ENCODE data around the gene ZCWPW2. TPM values are rescaled to one million over a fixed set of nuclear protein-coding genes. Genes with fewer than 3 reads are reported as not detected.

The ZCWPW2 gene
- total and polyA plus RNA-seq, 4 donors: 0.15 to 0.23 (median 0.16) TPM

DNA sequence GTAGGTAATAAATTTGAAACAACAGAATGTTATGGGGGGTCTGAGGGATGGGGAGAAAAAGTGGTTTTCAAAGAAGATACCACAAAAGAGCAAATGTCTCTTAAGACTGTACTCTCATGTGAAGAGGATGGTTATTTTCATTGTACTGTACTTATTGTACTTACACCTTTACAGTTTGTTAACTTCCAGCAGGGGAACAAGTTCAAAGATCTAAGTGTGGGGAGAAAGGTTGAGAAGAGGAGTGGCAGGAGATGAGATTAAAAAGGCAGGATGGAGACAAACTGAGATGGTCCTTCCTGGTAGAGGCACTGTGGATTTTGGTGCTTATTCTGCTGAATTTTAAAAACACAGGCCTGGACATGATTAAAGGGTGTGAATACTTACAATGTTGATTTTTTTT, 5.4 kb upstream of the ZCWPW2 start:
- Histone ChIP-seq H3K9me3 (ENCODE audit: control insufficient read depth in 4 of 4, low read length in 3 of 4) (no peaks in the 10 kb centered on the region), H3K27me3 (ENCODE audit: control insufficient read depth in 4 of 4, insufficient read depth in 4 of 4, low read length in 3 of 4) (no peaks in the 10 kb centered on the region), H3K36me3 (ENCODE audit: control insufficient read depth in 4 of 4, insufficient read depth in 3 of 4, low read depth in 1 of 4, low read length in 3 of 4) (peaks cover 0 to 2% (median under 1%) of the 10 kb centered on the region in 4 donors), H3K27ac (ENCODE audit: low read depth in 1 of 2, low read length in 2 of 2) (no peak overlapping the region), H3K9ac (ENCODE audit: low read depth in 1 of 2, low read length in 2 of 2) (no peak overlapping the region), H3K4me3 (ENCODE audit: low read depth in 1 of 3, low read length in 3 of 3) (no peak overlapping the region), H3K4me1 (ENCODE audit: control insufficient read depth in 4 of 4, insufficient read depth in 4 of 4, low read length in 3 of 4) (peaks cover 0 to 21% (median 3%) of the 10 kb centered on the region in 4 donors)
- DNase-seq (ENCODE audit: low spot score): no peak
- peak in 1 of 2 donors; percentile 5 for TF ChIP-seq HNF4A (conservative IDR thresholded peaks at IDR 0.05)
- TF ChIP-seq NR2F2 (IDR thresholded peaks at IDR 0.05): no peak

DNA sequence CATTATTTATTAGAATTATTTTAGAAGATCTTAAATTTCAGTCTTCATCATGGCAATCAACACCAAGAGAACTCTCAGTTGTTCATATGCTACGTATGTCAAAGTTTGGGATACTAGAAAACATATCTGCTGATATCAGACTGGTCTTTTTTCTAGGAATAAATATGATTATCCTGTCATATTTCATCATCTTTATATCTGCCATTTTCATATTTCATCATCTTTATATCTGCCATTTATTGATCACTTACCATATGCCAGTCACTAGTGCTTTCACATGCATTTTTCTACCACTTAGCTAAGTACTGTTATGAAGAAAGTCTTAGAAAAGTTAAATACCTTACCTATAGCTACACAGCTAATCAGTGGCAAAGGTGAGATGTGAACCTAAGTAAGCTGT, 2.8 kb upstream of the ZCWPW2 start:
- peaks cover 3 to 30% (median 5%) of the 10 kb centered on the region in 4 donors for H3K4me1 ChIP-seq (ENCODE audit: control insufficient read depth in 4 of 4, insufficient read depth in 4 of 4, low read length in 3 of 4)
- DNase-seq (ENCODE audit: low spot score): no peak
- TF ChIP-seq, protein P1, sequence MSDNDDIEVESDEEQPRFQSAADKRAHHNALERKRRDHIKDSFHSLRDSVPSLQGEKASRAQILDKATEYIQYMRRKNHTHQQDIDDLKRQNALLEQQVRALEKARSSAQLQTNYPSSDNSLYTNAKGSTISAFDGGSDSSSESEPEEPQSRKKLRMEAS (IDR thresholded peaks at IDR 0.05): no peak
- no peak for TF ChIP-seq FOXA1 (IDR thresholded peaks at IDR 0.05)
- TF ChIP-seq SP1 (IDR thresholded peaks at IDR 0.05): no peak
- no peak overlapping the region for H3K9ac ChIP-seq (ENCODE audit: low read depth in 1 of 2, low read length in 2 of 2)
- WGBS: 99% methylated on average over 1 of the region's 1 CpG
- H3K27me3 ChIP-seq (ENCODE audit: control insufficient read depth in 4 of 4, insufficient read depth in 4 of 4, low read length in 3 of 4): no peaks in the 10 kb centered on the region
- no peak overlapping the region for H3K4me3 ChIP-seq (ENCODE audit: low read depth in 1 of 3, low read length in 3 of 3)
- H3K36me3 ChIP-seq (ENCODE audit: control insufficient read depth in 4 of 4, insufficient read depth in 3 of 4, low read depth in 1 of 4, low read length in 3 of 4): no peaks in the 10 kb centered on the region
- H3K27ac ChIP-seq (ENCODE audit: low read depth in 1 of 2, low read length in 2 of 2): no peak overlapping the region
- H3K9me3 ChIP-seq (ENCODE audit: control insufficient read depth in 4 of 4, low read length in 3 of 4): no peaks in the 10 kb centered on the region

DNA sequence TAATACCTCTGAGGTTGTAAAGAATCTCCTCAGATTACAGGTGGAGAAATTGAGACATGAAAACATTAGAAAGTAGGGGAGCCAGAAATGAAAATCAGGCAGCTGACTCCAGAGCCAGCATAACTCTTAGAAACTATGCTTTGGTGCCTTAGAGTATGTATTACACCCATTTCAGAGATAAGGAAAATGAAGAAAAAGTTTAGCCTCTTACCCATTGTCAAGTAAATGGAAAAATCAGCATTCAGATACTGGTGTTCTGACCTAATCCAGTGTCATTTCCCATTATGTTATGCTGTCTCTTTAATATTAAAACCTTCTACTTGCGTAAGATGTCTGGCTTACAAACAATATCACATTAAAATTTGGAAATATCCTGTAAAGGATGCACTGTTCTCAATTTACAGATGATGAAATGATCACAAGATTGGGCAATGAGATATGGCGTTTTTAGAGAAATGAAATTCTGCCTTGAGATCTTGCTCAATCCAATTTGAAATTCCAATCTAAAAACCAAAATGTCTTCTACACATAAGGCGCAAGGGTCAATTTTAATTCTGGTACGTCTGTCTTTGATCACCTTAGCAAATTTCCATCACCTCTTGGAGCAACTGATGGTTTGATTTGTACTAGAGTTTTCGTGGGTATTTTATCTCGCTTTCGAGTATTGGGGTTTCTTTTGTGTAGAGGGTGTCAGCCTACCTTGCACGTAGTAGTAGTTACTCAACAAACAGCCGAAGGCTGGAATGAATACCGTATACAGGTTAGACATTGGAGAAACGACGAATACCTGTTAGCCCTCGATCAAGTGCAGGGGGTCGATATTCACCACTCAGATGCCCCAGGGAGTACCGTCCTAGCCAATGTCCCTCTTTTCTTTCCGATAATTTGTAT, 902 bp upstream of the ZCWPW2 start:
- WGBS: 15% methylated on average over 16 of the region's 16 CpGs
- peak overlapping the region; percentile 81 to 97 for H3K9ac ChIP-seq (ENCODE audit: low read depth in 1 of 2, low read length in 2 of 2)
- H3K27me3 ChIP-seq (ENCODE audit: control insufficient read depth in 4 of 4, insufficient read depth in 4 of 4, low read length in 3 of 4): no peaks in the 10 kb centered on the region
- H3K36me3 ChIP-seq (ENCODE audit: control insufficient read depth in 4 of 4, insufficient read depth in 3 of 4, low read depth in 1 of 4, low read length in 3 of 4): no peaks in the 10 kb centered on the region
- peak overlapping the region; percentile 98 to 100 for H3K27ac ChIP-seq (ENCODE audit: low read depth in 1 of 2, low read length in 2 of 2)
- H3K4me1 ChIP-seq (ENCODE audit: control insufficient read depth in 4 of 4, insufficient read depth in 4 of 4, low read length in 3 of 4): peaks cover 3 to 30% (median 5%) of the 10 kb centered on the region in 4 donors
- no peak for DNase-seq (ENCODE audit: low spot score)
- TF ChIP-seq FOXA2 (IDR thresholded peaks at IDR 0.05) (no peak), HNF4A (conservative IDR thresholded peaks at IDR 0.05) (peak in 1 of 2 donors; percentile 15), EGR1 (IDR thresholded peaks at IDR 0.05; ENCODE audit: low read depth in 2 of 2) (peak in 1 of 2 donors; percentile 13), YY1 (IDR thresholded peaks at IDR 0.05) (peak; percentile 29), SP1 (IDR thresholded peaks at IDR 0.05) (peak; percentile 18)
- TF ChIP-seq, protein P2, sequence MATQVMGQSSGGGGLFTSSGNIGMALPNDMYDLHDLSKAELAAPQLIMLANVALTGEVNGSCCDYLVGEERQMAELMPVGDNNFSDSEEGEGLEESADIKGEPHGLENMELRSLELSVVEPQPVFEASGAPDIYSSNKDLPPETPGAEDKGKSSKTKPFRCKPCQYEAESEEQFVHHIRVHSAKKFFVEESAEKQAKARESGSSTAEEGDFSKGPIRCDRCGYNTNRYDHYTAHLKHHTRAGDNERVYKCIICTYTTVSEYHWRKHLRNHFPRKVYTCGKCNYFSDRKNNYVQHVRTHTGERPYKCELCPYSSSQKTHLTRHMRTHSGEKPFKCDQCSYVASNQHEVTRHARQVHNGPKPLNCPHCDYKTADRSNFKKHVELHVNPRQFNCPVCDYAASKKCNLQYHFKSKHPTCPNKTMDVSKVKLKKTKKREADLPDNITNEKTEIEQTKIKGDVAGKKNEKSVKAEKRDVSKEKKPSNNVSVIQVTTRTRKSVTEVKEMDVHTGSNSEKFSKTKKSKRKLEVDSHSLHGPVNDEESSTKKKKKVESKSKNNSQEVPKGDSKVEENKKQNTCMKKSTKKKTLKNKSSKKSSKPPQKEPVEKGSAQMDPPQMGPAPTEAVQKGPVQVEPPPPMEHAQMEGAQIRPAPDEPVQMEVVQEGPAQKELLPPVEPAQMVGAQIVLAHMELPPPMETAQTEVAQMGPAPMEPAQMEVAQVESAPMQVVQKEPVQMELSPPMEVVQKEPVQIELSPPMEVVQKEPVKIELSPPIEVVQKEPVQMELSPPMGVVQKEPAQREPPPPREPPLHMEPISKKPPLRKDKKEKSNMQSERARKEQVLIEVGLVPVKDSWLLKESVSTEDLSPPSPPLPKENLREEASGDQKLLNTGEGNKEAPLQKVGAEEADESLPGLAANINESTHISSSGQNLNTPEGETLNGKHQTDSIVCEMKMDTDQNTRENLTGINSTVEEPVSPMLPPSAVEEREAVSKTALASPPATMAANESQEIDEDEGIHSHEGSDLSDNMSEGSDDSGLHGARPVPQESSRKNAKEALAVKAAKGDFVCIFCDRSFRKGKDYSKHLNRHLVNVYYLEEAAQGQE (IDR thresholded peaks at IDR 0.05): no peak
- TF ChIP-seq, protein P3, sequence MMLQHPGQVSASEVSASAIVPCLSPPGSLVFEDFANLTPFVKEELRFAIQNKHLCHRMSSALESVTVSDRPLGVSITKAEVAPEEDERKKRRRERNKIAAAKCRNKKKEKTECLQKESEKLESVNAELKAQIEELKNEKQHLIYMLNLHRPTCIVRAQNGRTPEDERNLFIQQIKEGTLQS (IDR thresholded peaks at IDR 0.05): peak; percentile 40
- peaks cover 0 to 7% (median 2%) of the 10 kb centered on the region in 4 donors for H3K9me3 ChIP-seq (ENCODE audit: control insufficient read depth in 4 of 4, low read length in 3 of 4)
- peak overlapping the region; percentile 48 to 87 (median 83) for H3K4me3 ChIP-seq (ENCODE audit: low read depth in 1 of 3, low read length in 3 of 3)
